K562 (cell line): ENCODE results near the gene PRSS48. TPM values are rescaled to one million over a fixed set of nuclear protein-coding genes. Genes with fewer than 3 reads are reported as not detected.

Experiments
- ATAC-seq: fragments of 200-7000 bp; cut with Tn5 transposase; 3 replicates; pipeline ENCODE4 v1.9.1; 2020; ENCODE audit warnings: moderate library complexity
- BruUV-seq: library from RNA; stranded (reverse); fragments of 400-500 nt; replicated peaks from 2 replicates; lab custom pipeline; 2021; lab: Mats Ljungman, UMichigan
- CTCF ChIA-PET: fragments of 300-600 bp; formaldehyde crosslinking; extraction: SDS; loops from one replicate; lab custom pipeline; 2021; ENCODE audit warnings: low intra/inter-chr PET ratio; lab: Yijun Ruan, JAX
- POLR2A ChIA-PET: fragments of 300-600, 350-650 bp; sonication (Branson Sonifier 250); formaldehyde crosslinking; extraction: SDS; loops from one replicate; lab custom pipeline; 2021; ENCODE audit warnings: antibody characterized with exemption, inconsistent platforms; lab: Yijun Ruan, JAX
- DNase-seq, 4 experiments: peaks; one replicate each; pipeline versions ENCODE4 v3.0.0 to v3.0.0-alpha.2; 2011 to 2018; ENCODE audit warnings: low spot score in 3 of 4, mixed read lengths in 3 of 4; ENCODE audit errors: extremely low read depth in 1 of 4
- FAIRE-seq: peaks from 2 replicates; lab custom pipeline; 2011; peaks lifted over from hg19 to GRCh38; lab: Jason Lieb, UNC
- H2AFZ ChIP-seq: 2 replicates; pipeline ENCODE4 v1.6.0; 2011; ENCODE audit warnings: low read depth, low read length, control low read depth, inconsistent platforms
- H3K27ac ChIP-seq: fragments of 200-600 bp; 3 replicates; pipeline ENCODE4 v1.8.0; 2011; ENCODE audit warnings: low read depth, mild to moderate bottlenecking, control low read depth, inconsistent platforms, low read length, moderate library complexity, mixed read lengths; ENCODE audit errors: extremely low read depth
- H3K27me3 ChIP-seq, 2 experiments: fragments of 300-600 bp in 1 of 2; 2 replicates in 1 of 2; 3 replicates in 1 of 2; pipeline versions ENCODE4 v1.6.0 to v1.8.0; 2011; ENCODE audit warnings: inconsistent platforms in 2 of 2, low read length in 2 of 2, mild to moderate bottlenecking in 1 of 2, mixed read lengths in 1 of 2, moderate library complexity in 1 of 2; ENCODE audit not compliant: control insufficient read depth in 2 of 2, insufficient read depth in 2 of 2
- H3K36me3 ChIP-seq: fragments of 300-600 bp; 3 replicates; pipeline ENCODE4 v1.8.0; 2011; ENCODE audit warnings: mild to moderate bottlenecking, low read length, inconsistent platforms; ENCODE audit not compliant: control insufficient read depth, insufficient read depth
- H3K4me1 ChIP-seq, 2 experiments: fragments of 200-600 bp in 1 of 2; replicated peaks in 1 of 2; 2 replicates in 1 of 2; 3 replicates in 1 of 2; pipeline versions ENCODE4 v1.5.1 to v1.8.0; 2011; ENCODE audit warnings: inconsistent platforms in 2 of 2, low read length in 2 of 2, mild to moderate bottlenecking in 1 of 2, mixed read lengths in 1 of 2, moderate library complexity in 1 of 2; ENCODE audit not compliant: control insufficient read depth in 2 of 2, insufficient read depth in 2 of 2
- H3K4me2 ChIP-seq: 2 replicates; pipeline ENCODE4 v1.6.1; 2011; ENCODE audit warnings: low read length, control low read depth, inconsistent platforms, mixed read lengths; ENCODE audit not compliant: insufficient read depth
- H3K4me3 ChIP-seq: fragments of 200-600 bp; sonication (generic), shearing (Covaris generic); 2 replicates; pipeline ENCODE4 v1.5.1; 2016; ENCODE audit warnings: control low read depth, inconsistent platforms
- H3K79me2 ChIP-seq: fragments of 200-600 bp; 3 replicates; pipeline ENCODE4 v1.8.0; 2011; ENCODE audit warnings: low read length, inconsistent platforms; ENCODE audit not compliant: control insufficient read depth, insufficient read depth
- H3K9ac ChIP-seq, 2 experiments: 2 replicates each; pipeline versions ENCODE4 v1.6.0 to v1.6.1; 2011; ENCODE audit warnings: low read depth in 2 of 2, low read length in 2 of 2, control low read depth in 1 of 2, inconsistent platforms in 1 of 2, mild to moderate bottlenecking in 1 of 2, mixed read lengths in 1 of 2; ENCODE audit not compliant: insufficient read depth in 1 of 2
- H3K9me1 ChIP-seq: one replicate; pipeline ENCODE4 v1.6.0; 2011; ENCODE audit warnings: inconsistent platforms, mild to moderate bottlenecking, low read length, moderate library complexity; ENCODE audit not compliant: control insufficient read depth, insufficient read depth
- H3K9me3 ChIP-seq: replicated peaks from 2 replicates; pipeline ENCODE4 v1.5.1; 2011; ENCODE audit warnings: low read depth, low read length, inconsistent platforms; ENCODE audit not compliant: control insufficient read depth, insufficient read depth
- H4K20me1 ChIP-seq: replicated peaks from 2 replicates; pipeline ENCODE4 v1.6.1; 2011; ENCODE audit warnings: low read length, inconsistent platforms, mixed read lengths; ENCODE audit not compliant: control insufficient read depth, insufficient read depth
- ETS1 ChIP-seq: conservative IDR thresholded peaks from 2 replicates; pipeline ENCODE4 v1.6.1; 2011; ENCODE audit warnings: low read depth, mild to moderate bottlenecking, low read length; ENCODE audit not compliant: control insufficient read depth
- HOMEZ ChIP-seq: fragments of 250-450 bp; sonication (Bioruptor Pico); IDR thresholded peaks from 2 replicates; pipeline ENCODE4 v1.4.0; 2020; ENCODE audit warnings: mild to moderate bottlenecking, moderate library complexity
- JUNB ChIP-seq: fragments of 450-650 bp; formaldehyde crosslinking; conservative IDR thresholded peaks from 2 replicates; pipeline ENCODE4 v1.4.0; 2020; ENCODE audit warnings: mild to moderate bottlenecking
- KDM4B ChIP-seq, 2 experiments: fragments of 450-650 bp in 1 of 2; sonication (generic) in 1 of 2; IDR thresholded peaks; 2 replicates each; pipeline ENCODE4 v1.6.1; 2016 to 2017; ENCODE audit warnings: borderline replicate concordance in 2 of 2, antibody characterized with exemption in 1 of 2, low read depth in 1 of 2, mild to moderate bottlenecking in 1 of 2
- MEIS2 ChIP-seq: fragments of 450-650 bp; IDR thresholded peaks from 2 replicates; pipeline ENCODE4 v1.6.1; 2014; ENCODE audit warnings: mild to moderate bottlenecking; ENCODE audit not compliant: partially characterized antibody
- MXI1 ChIP-seq: IDR thresholded peaks from 2 replicates; pipeline ENCODE4 v1.6.1; 2011; ENCODE audit warnings: low read depth, mild to moderate bottlenecking, improper control_type of control experiment, low read length
- ZBTB5 ChIP-seq: fragments of 450-650 bp; IDR thresholded peaks from 2 replicates; pipeline ENCODE4 v1.6.1; 2017; ENCODE audit warnings: antibody characterized with exemption
- ZNF197 ChIP-seq: fragments of 200-800 bp; sonication (Bioruptor generic); IDR thresholded peaks from 2 replicates; pipeline ENCODE4 v1.6.1; 2016; ENCODE audit warnings: low read depth, missing genetic modification characterization, missing compliant biosample characterization
- ZNF224 ChIP-seq: sonication (generic); formaldehyde crosslinking; IDR thresholded peaks from 2 replicates; pipeline ENCODE4 v1.8.0; 2022; ENCODE audit warnings: mild to moderate bottlenecking, missing genetic modification reagents
- WGBS: fragments of 100-300 bp; shearing (Covaris generic); methylation state at CpG from one replicate; pipeline ENCODE4 v1.1.6; 2016; ENCODE audit warnings: low coverage, mixed read lengths; ENCODE audit not compliant: insufficient coverage; ENCODE audit errors: missing lambda C conversion rate; 5-methylcytosine and 5-hydroxymethylcytosine counted together
- in situ Hi-C: fragments of 300-500 bp; cut with MboI; formaldehyde crosslinking; loops from 4 replicates; pipeline ENCODE4 v1.15.0; 2018; ENCODE audit warnings: inconsistent platforms, mixed read lengths
- intact Hi-C: fragments of 100-400 bp; cut with micrococcal nuclease; formaldehyde crosslinking; loops from 2 replicates; pipeline ENCODE4 v1.14.2; 2022
- polyA plus RNA-seq, 8 experiments: library from polyadenylated mRNA; depleted of rRNA in 4 of 8; stranded (reverse) in 5 of 8; unstranded in 3 of 8; fragments of >200 nt; fragmentation: Nextera tagmentation in 2 of 8; fragmentation: Illumina TruSeq in 1 of 8; extraction: Ambion mirVana in 2 of 8; extraction: Trizol in 1 of 8; gene quantifications; 2 replicates each; pipeline versions ENCODE4 v1.2.1 to v1.2.3, GENCODE V29; 2011 to 2014; ENCODE audit warnings: inconsistent platforms in 1 of 8, missing spikeins in 1 of 8
- total RNA-seq, 7 experiments: library from RNA; depleted of rRNA in 6 of 7; stranded (reverse); fragments of >200 nt in 6 of 7; fragmentation: Illumina TruSeq in 2 of 7; extraction: Trizol in 2 of 7; gene quantifications; 2 replicates each; pipeline versions ENCODE4 v1.2.1 to v1.2.3, GENCODE V29; 2011 to 2021; ENCODE audit warnings: low replicate concordance in 1 of 7

Gene PRSS48
- total and polyA plus RNA-seq, 9 of the 15 experiments (the other 6 are each of a cell fraction or from before 2014, with no cell fraction given) = not detected

GRCh38 chr4:151324124-151324751 is 47.3 kb downstream of the PRSS48 start:
- no peaks in the 10 kb centered on the region for H3K9me1 ChIP-seq
- BruUV-seq = no TSS peak
- DNase-seq = no peak
- no peaks in the 10 kb centered on the region for H4K20me1 ChIP-seq
- H2AFZ ChIP-seq = no peak overlapping the region
- intact Hi-C loops = no loop called here
- no peak overlapping the region for H3K4me2 ChIP-seq
- in situ Hi-C loops = no loop called here
- WGBS = 16% methylated on average over 11 of the region's 12 CpGs
- no peak overlapping the region for H3K9ac ChIP-seq
- no peak for FAIRE-seq
- peaks cover 22 to 29% of the 10 kb centered on the region in 2 experiments for H3K27me3 ChIP-seq
- H3K4me1 ChIP-seq = peaks cover 0 to 11% of the 10 kb centered on the region in 2 experiments; a peak in 2 of 5 replicates
- H3K27ac ChIP-seq = no peak overlapping the region
- no peak overlapping the region for H3K4me3 ChIP-seq
- H3K79me2 ChIP-seq = no peaks in the 10 kb centered on the region
- ChIA-PET POLR2A (no interaction called here), CTCF (no interaction called here)
- H3K9me3 ChIP-seq = no peaks in the 10 kb centered on the region
- H3K36me3 ChIP-seq = no peaks in the 10 kb centered on the region
- no peak for ATAC-seq
- TF ChIP-seq MEIS2 = no peak
- TF ChIP-seq MXI1 = no peak
- no peak for TF ChIP-seq ZBTB5
- no peak for TF ChIP-seq ETS1
- no peak for TF ChIP-seq JUNB (CRISPR knock-in tag)
- TF ChIP-seq KDM4B (IDR thresholded peaks at IDR 0.05; ENCODE audit: borderline replicate concordance in 2 of 2, low read depth in 1 of 2) = no peak
- TF ChIP-seq HOMEZ (CRISPR knock-in tag) = no peak
- TF ChIP-seq ZNF197 (CRISPR knock-in tag) = no peak
- TF ChIP-seq ZNF224 (CRISPR knock-in tag) = no peak
